ENCODE data around the gene ZNF322.
"Not testable (repeated sequence)": the region's sequence is repeated elsewhere in the genome, so short reads cannot be mapped to it uniquely, and the experiment has no call there.

Gene ZNF322

DNA sequence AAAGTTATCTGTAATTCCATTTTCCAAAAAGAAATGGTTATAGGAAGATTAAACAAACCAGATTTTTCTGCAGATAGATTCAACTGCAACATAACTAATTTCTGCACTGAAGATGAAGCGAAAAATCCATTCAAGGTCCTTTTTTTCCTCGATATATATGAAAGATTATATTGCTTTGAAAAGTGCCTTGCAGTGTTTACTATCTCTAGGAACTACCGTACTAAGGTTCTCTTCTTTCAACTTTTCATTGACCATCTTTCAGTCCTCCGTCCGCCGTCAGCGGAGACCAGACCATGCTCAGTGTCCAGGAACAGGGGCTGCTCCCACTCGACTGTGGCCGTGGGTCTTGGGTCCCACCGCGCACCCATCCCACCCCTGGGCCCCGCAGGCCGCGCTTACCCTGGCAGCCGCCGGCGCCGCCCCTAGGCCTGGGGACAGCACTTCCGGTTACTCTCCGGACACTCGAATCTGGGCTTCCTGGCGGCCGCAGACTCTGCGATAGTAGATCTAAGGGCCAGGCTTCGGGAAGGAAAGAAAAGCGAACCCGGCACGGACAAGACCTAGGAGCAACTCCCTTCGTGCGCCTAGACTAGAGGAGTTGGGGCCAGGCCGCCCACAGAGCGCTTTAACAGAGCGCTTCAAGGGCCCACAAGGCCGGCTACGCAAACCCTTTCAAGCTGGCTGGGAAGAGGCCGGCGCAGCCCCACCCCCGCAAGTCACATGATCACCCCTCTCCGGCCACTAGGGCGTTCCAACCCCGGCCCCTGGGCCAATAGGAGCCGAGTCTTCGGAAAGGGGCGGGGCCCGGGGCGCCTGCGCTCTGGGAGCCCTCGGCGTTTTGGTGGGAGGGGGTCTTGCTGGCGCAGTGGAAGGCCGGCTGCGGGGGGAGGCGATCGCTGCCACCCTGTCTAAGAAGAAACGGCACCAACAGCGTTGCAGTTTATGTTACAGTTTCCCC, at the start of gene ZNF322:
Gene ZNF322 (minus strand): TSS at position 705 of the 958 bp plus-strand sequence. CDS start 21,193 bp downstream, outside the sequence.
- Histone ChIP-seq H3K36me3 (ENCODE audit: control insufficient read depth, insufficient read depth, low read length) (no peaks in the 10 kb centered on the region), H3K27ac (ENCODE audit: low read length) (no peak within 1 kb of the TSS), H3K27me3 (ENCODE audit: control insufficient read depth, insufficient read depth, low read length) (no peaks in the 10 kb centered on the region), H3K9me3 (ENCODE audit: control insufficient read depth, insufficient read depth, low read length) (no peaks in the 10 kb centered on the region), H3K4me1 (ENCODE audit: control insufficient read depth, insufficient read depth, low read length) (no peaks in the 10 kb centered on the region), H3K4me3 (ENCODE audit: low read length) (peak within 1 kb of the TSS; percentile 83)
- WGBS (ENCODE audit: insufficient coverage, insufficient read length) = no CpG with 5 or more reads among the region's 56 CpGs
- DNase-seq (ENCODE audit: low read depth, low spot score) = peak; percentile 84

DNA sequence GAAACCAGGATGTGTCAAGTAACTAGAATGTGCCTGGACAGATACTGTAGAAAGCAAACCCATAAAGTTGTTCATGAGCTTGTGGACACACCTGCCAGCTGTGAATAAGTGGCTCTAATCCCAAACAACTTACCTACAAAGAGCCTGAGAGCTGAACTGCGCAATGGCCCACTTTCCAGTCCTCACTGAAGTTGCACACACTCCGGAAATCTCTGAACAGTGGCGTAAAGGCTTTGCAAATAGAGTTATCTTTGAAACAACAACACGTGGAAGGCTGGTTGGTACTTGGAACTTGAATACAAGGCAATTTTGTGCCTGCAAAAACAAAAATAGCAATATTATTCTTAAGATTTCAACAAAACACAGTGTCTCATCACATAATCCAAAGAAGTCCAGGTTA, 46.2 kb upstream of the ZNF322 start:
- not testable (repeated sequence) for H3K27ac ChIP-seq (ENCODE audit: low read length); H3K27me3 ChIP-seq (ENCODE audit: control insufficient read depth, insufficient read depth, low read length); H3K4me3 ChIP-seq (ENCODE audit: low read length); H3K9me3 ChIP-seq (ENCODE audit: control insufficient read depth, insufficient read depth, low read length); H3K36me3 ChIP-seq (ENCODE audit: control insufficient read depth, insufficient read depth, low read length); H3K4me1 ChIP-seq (ENCODE audit: control insufficient read depth, insufficient read depth, low read length); DNase-seq (ENCODE audit: low read depth, low spot score)
- no CpG with 5 or more reads among the region's 4 CpGs for WGBS (ENCODE audit: insufficient coverage, insufficient read length)

GRCh38 chr6:26705352-26705751, 45.8 kb upstream of the ZNF322 start:
- not testable (repeated sequence) for H3K4me1 ChIP-seq (ENCODE audit: control insufficient read depth, insufficient read depth, low read length); H3K27me3 ChIP-seq (ENCODE audit: control insufficient read depth, insufficient read depth, low read length); H3K4me3 ChIP-seq (ENCODE audit: low read length); H3K36me3 ChIP-seq (ENCODE audit: control insufficient read depth, insufficient read depth, low read length); H3K27ac ChIP-seq (ENCODE audit: low read length); H3K9me3 ChIP-seq (ENCODE audit: control insufficient read depth, insufficient read depth, low read length); DNase-seq (ENCODE audit: low read depth, low spot score)
- no CpG with 5 or more reads among the region's 5 CpGs for WGBS (ENCODE audit: insufficient coverage, insufficient read length)

DNA sequence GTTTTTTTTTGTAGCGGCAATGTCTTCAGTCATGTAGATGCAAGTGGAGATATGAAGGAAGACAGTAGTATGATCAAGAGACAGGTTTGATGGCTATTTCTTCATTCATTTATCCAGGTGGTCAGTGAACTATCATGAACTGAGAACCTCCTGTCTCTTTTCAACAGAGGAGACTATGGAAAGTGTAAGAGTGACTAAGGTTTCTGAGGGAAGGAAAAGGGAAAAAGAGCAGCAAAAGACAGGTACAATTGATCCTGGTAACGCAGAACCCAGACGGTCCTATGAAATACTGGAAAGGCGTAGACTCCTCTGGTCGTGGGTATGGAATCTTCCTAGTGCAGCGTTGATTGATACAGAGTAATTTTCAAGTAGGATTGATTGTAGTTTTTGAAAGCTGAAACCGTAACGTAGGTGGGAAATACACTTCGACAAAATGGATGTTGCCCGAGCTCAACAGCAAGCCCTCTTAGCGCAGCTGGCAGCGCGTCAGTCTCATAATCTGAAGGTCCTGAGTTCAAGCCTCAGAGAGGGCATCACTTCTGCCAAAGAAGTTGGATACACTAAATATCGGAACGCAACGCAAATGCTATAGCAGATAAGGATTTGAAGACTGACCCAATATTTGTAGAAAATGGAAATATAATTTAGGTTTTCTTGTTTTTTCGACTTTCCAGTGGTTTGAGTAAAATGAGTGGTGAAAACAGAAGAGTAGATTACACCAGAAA, 41.6 kb upstream of the ZNF322 start:
- H3K4me1 ChIP-seq (ENCODE audit: control insufficient read depth, insufficient read depth, low read length); H3K9me3 ChIP-seq (ENCODE audit: control insufficient read depth, insufficient read depth, low read length); H3K27ac ChIP-seq (ENCODE audit: low read length); DNase-seq (ENCODE audit: low read depth, low spot score); H3K4me3 ChIP-seq (ENCODE audit: low read length); H3K36me3 ChIP-seq (ENCODE audit: control insufficient read depth, insufficient read depth, low read length); H3K27me3 ChIP-seq (ENCODE audit: control insufficient read depth, insufficient read depth, low read length): not testable (repeated sequence)
- no CpG with 5 or more reads among the region's 17 CpGs for WGBS (ENCODE audit: insufficient coverage, insufficient read length)

DNA sequence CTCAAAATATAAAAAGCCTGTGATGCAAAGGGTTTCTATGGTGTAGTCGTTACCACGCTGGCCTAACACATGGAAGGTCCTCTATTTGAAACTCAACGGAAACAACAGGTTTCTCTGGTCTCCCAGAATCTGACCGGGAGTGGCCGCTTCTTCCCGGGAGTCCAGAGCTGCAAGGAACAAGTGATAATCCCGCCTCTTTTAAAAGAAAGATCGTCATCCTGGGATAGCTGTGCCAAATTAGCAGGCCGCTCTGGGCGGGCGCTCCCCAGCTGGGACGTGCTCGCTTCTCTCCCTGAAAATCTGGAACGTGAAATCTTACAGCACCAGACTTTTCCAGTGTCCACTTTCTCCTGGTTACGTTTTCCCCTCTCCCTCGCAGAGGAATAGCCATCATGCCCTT, 38.0 kb upstream of the ZNF322 start:
- not testable (repeated sequence) for H3K4me1 ChIP-seq (ENCODE audit: control insufficient read depth, insufficient read depth, low read length); H3K4me3 ChIP-seq (ENCODE audit: low read length); H3K9me3 ChIP-seq (ENCODE audit: control insufficient read depth, insufficient read depth, low read length); H3K27ac ChIP-seq (ENCODE audit: low read length); H3K27me3 ChIP-seq (ENCODE audit: control insufficient read depth, insufficient read depth, low read length); H3K36me3 ChIP-seq (ENCODE audit: control insufficient read depth, insufficient read depth, low read length); DNase-seq (ENCODE audit: low read depth, low spot score)
- no CpG with 5 or more reads among the region's 16 CpGs for WGBS (ENCODE audit: insufficient coverage, insufficient read length)

GRCh38 chr6:26689324-26689947, 29.9 kb upstream of the ZNF322 start:
- not testable (repeated sequence) for H3K9me3 ChIP-seq (ENCODE audit: control insufficient read depth, insufficient read depth, low read length); H3K4me1 ChIP-seq (ENCODE audit: control insufficient read depth, insufficient read depth, low read length); H3K27ac ChIP-seq (ENCODE audit: low read length); H3K36me3 ChIP-seq (ENCODE audit: control insufficient read depth, insufficient read depth, low read length); DNase-seq (ENCODE audit: low read depth, low spot score); H3K4me3 ChIP-seq (ENCODE audit: low read length); H3K27me3 ChIP-seq (ENCODE audit: control insufficient read depth, insufficient read depth, low read length)
- no CpG with 5 or more reads among the region's 43 CpGs for WGBS (ENCODE audit: insufficient coverage, insufficient read length)

GRCh38 chr6:26682435-26683042, 23.0 kb upstream of the ZNF322 start:
- H3K9me3 ChIP-seq (ENCODE audit: control insufficient read depth, insufficient read depth, low read length); H3K27me3 ChIP-seq (ENCODE audit: control insufficient read depth, insufficient read depth, low read length); H3K4me1 ChIP-seq (ENCODE audit: control insufficient read depth, insufficient read depth, low read length); H3K36me3 ChIP-seq (ENCODE audit: control insufficient read depth, insufficient read depth, low read length); H3K27ac ChIP-seq (ENCODE audit: low read length); DNase-seq (ENCODE audit: low read depth, low spot score); H3K4me3 ChIP-seq (ENCODE audit: low read length): not testable (repeated sequence)
- no CpG with 5 or more reads among the region's 5 CpGs for WGBS (ENCODE audit: insufficient coverage, insufficient read length)

GRCh38 chr6:26673287-26673686, 13.7 kb upstream of the ZNF322 start:
- H3K4me1 ChIP-seq (ENCODE audit: control insufficient read depth, insufficient read depth, low read length); H3K4me3 ChIP-seq (ENCODE audit: low read length); DNase-seq (ENCODE audit: low read depth, low spot score); H3K9me3 ChIP-seq (ENCODE audit: control insufficient read depth, insufficient read depth, low read length); H3K27ac ChIP-seq (ENCODE audit: low read length); H3K27me3 ChIP-seq (ENCODE audit: control insufficient read depth, insufficient read depth, low read length); H3K36me3 ChIP-seq (ENCODE audit: control insufficient read depth, insufficient read depth, low read length): not testable (repeated sequence)
- no CpG with 5 or more reads among the region's 5 CpGs for WGBS (ENCODE audit: insufficient coverage, insufficient read length)

DNA sequence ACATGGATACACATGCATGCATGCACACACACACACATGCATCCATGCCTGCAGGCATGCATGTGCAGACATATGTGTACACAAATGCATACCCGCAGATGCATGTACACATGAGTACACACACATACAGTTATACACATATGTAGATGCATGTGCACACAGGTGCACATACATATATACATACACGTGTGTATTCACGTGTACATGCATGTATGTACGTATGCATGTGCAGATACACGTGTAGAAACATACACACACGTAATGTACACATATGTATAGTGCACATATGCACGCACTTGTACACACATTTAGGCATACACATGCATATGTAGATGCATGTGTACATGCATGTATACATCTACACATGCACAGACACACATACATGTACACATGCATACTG, 11.0 kb upstream of the ZNF322 start:
- not testable (repeated sequence) for H3K27ac ChIP-seq (ENCODE audit: low read length); H3K4me1 ChIP-seq (ENCODE audit: control insufficient read depth, insufficient read depth, low read length); H3K27me3 ChIP-seq (ENCODE audit: control insufficient read depth, insufficient read depth, low read length); DNase-seq (ENCODE audit: low read depth, low spot score); H3K36me3 ChIP-seq (ENCODE audit: control insufficient read depth, insufficient read depth, low read length); H3K4me3 ChIP-seq (ENCODE audit: low read length); H3K9me3 ChIP-seq (ENCODE audit: control insufficient read depth, insufficient read depth, low read length)
- WGBS (ENCODE audit: insufficient coverage, insufficient read length) = no CpG with 5 or more reads among the region's 7 CpGs

GRCh38 chr6:26670003-26670402, 10.5 kb upstream of the ZNF322 start:
- H3K4me1 ChIP-seq (ENCODE audit: control insufficient read depth, insufficient read depth, low read length); H3K4me3 ChIP-seq (ENCODE audit: low read length); H3K36me3 ChIP-seq (ENCODE audit: control insufficient read depth, insufficient read depth, low read length); H3K9me3 ChIP-seq (ENCODE audit: control insufficient read depth, insufficient read depth, low read length); H3K27me3 ChIP-seq (ENCODE audit: control insufficient read depth, insufficient read depth, low read length); H3K27ac ChIP-seq (ENCODE audit: low read length); DNase-seq (ENCODE audit: low read depth, low spot score): not testable (repeated sequence)
- no CpG with 5 or more reads among the region's 6 CpGs for WGBS (ENCODE audit: insufficient coverage, insufficient read length)
